Measurements from ENCODE around the gene EML1.

The EML1 gene

GRCh38 chr14:99807413-99808153 lies 14.4 kb downstream of the EML1 start:
- no peak for DNase-seq

- DNase-seq, result no peak
Observed at GRCh38 chr14:99808154-99808505, 14.9 kb downstream of the EML1 start.

GRCh38 chr14:99808515-99808914 lies 15.3 kb downstream of the EML1 start:
- no peak for DNase-seq

- no peak for DNase-seq
Observed at GRCh38 chr14:99809360-99809759, 16.1 kb downstream of the EML1 start.

- DNase-seq, result no peak
Observed at GRCh38 chr14:99809859-99810558, 16.8 kb downstream of the EML1 start.

GRCh38 chr14:99810559-99810874 lies 17.3 kb downstream of the EML1 start:
- no peak for DNase-seq

- DNase-seq, result no peak
Observed at GRCh38 chr14:99812096-99812750, 19.0 kb downstream of the EML1 start.

GRCh38 chr14:99812892-99813291 lies 19.7 kb downstream of the EML1 start:
- DNase-seq, result no peak

GRCh38 chr14:99815696-99816095 lies 22.5 kb downstream of the EML1 start:
- DNase-seq, result no peak

GRCh38 chr14:99816217-99816616 lies 23.0 kb downstream of the EML1 start:
- DNase-seq, result no peak

GRCh38 chr14:99816642-99817041 lies 23.4 kb downstream of the EML1 start:
- DNase-seq, result no peak

GRCh38 chr14:99817331-99817730 lies 24.1 kb downstream of the EML1 start:
- DNase-seq, result no peak

GRCh38 chr14:99818503-99819036 lies 25.4 kb downstream of the EML1 start:
- DNase-seq, result no peak

- DNase-seq, result no peak
Observed at GRCh38 chr14:99819514-99819913, 26.3 kb downstream of the EML1 start.

- no peak for DNase-seq
Observed at GRCh38 chr14:99820702-99821331, 27.6 kb downstream of the EML1 start.

GRCh38 chr14:99821519-99822508 lies 28.6 kb downstream of the EML1 start:
- no peak for DNase-seq

GRCh38 chr14:99822800-99823455 lies 29.7 kb downstream of the EML1 start:
- no peak for DNase-seq

- no peak for DNase-seq
Observed at GRCh38 chr14:99824776-99825175, 31.6 kb downstream of the EML1 start.

- DNase-seq, result no peak
Observed at GRCh38 chr14:99829450-99829849, 36.2 kb downstream of the EML1 start.

- no peak for DNase-seq
Observed at GRCh38 chr14:99831303-99831702, 38.1 kb downstream of the EML1 start.

- no peak for DNase-seq
Observed at GRCh38 chr14:99831903-99832685, 38.9 kb downstream of the EML1 start.

Measured in SHP77 (cell line).